ENCODE results near the gene WSB1.
"Not testable (repeated sequence)": the region's sequence is repeated elsewhere in the genome, so short reads cannot be mapped to it uniquely, and the experiment has no call there.

The WSB1 gene

DNA sequence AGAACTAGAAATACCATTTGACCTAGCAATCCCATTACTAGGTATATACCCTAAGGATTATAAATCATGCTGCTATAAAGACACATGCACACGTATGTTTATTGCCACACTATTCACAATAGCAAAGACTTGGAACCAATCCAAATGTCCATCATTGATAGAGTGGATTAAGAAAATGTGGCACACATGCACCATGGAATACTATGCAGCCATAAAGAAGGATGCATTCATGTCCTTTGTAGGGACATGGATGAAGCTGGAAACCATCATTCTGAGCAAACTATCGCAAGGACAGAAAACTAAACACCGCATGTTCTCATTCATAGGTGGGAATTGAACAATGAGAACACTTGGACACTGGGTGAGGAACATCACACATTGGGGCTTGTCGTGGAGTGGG is 39.1 kb upstream of the WSB1 start:
- DNase-seq; H2BK15ac ChIP-seq (ENCODE audit: low read depth, poor library complexity, severe bottlenecking); H3K14ac ChIP-seq (ENCODE audit: low read length in 2 of 2); H3K18ac ChIP-seq (ENCODE audit: low read depth in 1 of 2, low read length in 2 of 2); H2BK12ac ChIP-seq (ENCODE audit: low read length in 2 of 2); H2AFZ ChIP-seq (ENCODE audit: low read depth, low read length); H3K9ac ChIP-seq (ENCODE audit: low read length); H3K4ac ChIP-seq (ENCODE audit: low read depth in 1 of 2, low read length in 2 of 2); H3K4me3 ChIP-seq (ENCODE audit: insufficient read depth in 1 of 2, low read depth in 1 of 2, low read length in 2 of 2); H3K4me2 ChIP-seq (ENCODE audit: low read length, poor library complexity, severe bottlenecking); H4K91ac ChIP-seq (ENCODE audit: low read length); H4K8ac ChIP-seq (ENCODE audit: low read length); H2BK5ac ChIP-seq (ENCODE audit: low read depth, low read length, poor library complexity, severe bottlenecking); H2AK5ac ChIP-seq (ENCODE audit: low read length, severe bottlenecking); H3K9me3 ChIP-seq (ENCODE audit: control insufficient read depth, low read length); H3K36me3 ChIP-seq (ENCODE audit: control insufficient read depth in 1 of 2, insufficient read depth in 2 of 2, low read depth in 1 of 2, low read length in 2 of 2); H3K27ac ChIP-seq (ENCODE audit: low read length, poor library complexity, severe bottlenecking); H3K23ac ChIP-seq (ENCODE audit: low read length in 2 of 2); H3K27me3 ChIP-seq (ENCODE audit: control insufficient read depth in 1 of 2, insufficient read depth in 1 of 2, low read length in 2 of 2); H3K4me1 ChIP-seq (ENCODE audit: control insufficient read depth, insufficient read depth, low read depth, low read length); H3K79me1 ChIP-seq (replicated peaks; ENCODE audit: low read length, poor library complexity, severe bottlenecking); H2BK120ac ChIP-seq (ENCODE audit: low read depth, low read length): not testable (repeated sequence)
- 85% methylated on average over 4 of the region's 4 CpGs for WGBS

DNA sequence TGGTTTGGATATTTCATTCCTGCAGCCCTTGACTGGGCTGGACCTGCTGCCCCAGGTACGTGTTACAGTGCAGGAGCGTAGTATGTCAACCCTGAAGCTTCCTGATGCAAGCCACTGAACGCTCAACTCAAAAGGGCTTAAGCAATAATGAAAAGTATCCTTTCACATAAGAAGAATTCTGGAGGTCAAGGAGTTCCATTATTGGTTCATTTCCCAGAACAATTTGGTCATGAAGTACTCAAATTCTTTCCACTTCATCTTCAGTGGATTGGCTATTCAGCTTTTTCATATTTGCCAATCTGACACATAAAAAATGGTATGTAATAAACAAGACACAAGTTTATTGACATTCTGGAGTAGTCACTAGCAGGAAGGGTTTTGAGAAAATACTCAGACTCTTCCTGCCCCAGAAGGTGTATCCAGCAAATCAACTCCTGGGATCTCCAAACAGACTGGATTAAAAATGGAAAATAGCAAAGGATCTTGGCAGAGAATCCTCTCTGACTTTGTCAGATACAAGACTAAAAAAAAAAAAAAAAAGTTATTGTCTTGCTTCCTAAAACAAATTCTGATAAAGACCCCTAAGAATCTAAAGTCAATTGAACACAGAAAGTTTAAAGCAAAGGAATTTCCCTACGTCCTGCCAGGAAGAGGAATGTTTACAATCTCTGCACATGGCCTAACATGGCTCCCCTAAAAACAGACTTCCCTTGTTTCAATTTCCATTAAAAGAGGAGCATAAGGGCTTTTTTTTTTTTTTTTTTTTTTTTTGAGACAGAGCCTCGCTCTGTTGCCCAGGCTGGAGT is 37.5 kb upstream of the WSB1 start:
- Histone ChIP-seq H3K36me3 (ENCODE audit: control insufficient read depth in 1 of 2, insufficient read depth in 2 of 2, low read depth in 1 of 2, low read length in 2 of 2) (no peaks in the 10 kb centered on the region), H2BK12ac (ENCODE audit: low read length in 2 of 2) (no peak overlapping the region), H3K4ac (ENCODE audit: low read depth in 1 of 2, low read length in 2 of 2) (no peak overlapping the region), H3K27ac (ENCODE audit: low read length, poor library complexity, severe bottlenecking) (no peak overlapping the region), H4K91ac (ENCODE audit: low read length) (no peak overlapping the region), H2BK120ac (ENCODE audit: low read depth, low read length) (no peak overlapping the region), H3K79me1 (replicated peaks; ENCODE audit: low read length, poor library complexity, severe bottlenecking) (no peaks in the 10 kb centered on the region), H3K4me3 (ENCODE audit: insufficient read depth in 1 of 2, low read depth in 1 of 2, low read length in 2 of 2) (no peak overlapping the region), H3K18ac (ENCODE audit: low read depth in 1 of 2, low read length in 2 of 2) (peak overlapping the region in 1 of 2 experiments; percentile 11), H4K8ac (ENCODE audit: low read length) (no peak overlapping the region), H3K23ac (ENCODE audit: low read length in 2 of 2) (no peak overlapping the region), H3K27me3 (ENCODE audit: control insufficient read depth in 1 of 2, insufficient read depth in 1 of 2, low read length in 2 of 2) (no peaks in the 10 kb centered on the region), H3K4me1 (ENCODE audit: control insufficient read depth, insufficient read depth, low read depth, low read length) (no peaks in the 10 kb centered on the region), H3K9ac (ENCODE audit: low read length) (peak overlapping the region; percentile 17), H3K14ac (ENCODE audit: low read length in 2 of 2) (no peak overlapping the region), H2BK5ac (ENCODE audit: low read depth, low read length, poor library complexity, severe bottlenecking) (no peak overlapping the region), H2AFZ (ENCODE audit: low read depth, low read length) (no peak overlapping the region), H2BK15ac (ENCODE audit: low read depth, poor library complexity, severe bottlenecking) (no peak overlapping the region), H2AK5ac (ENCODE audit: low read length, severe bottlenecking) (no peak overlapping the region), H3K4me2 (ENCODE audit: low read length, poor library complexity, severe bottlenecking) (no peak overlapping the region), H3K9me3 (ENCODE audit: control insufficient read depth, low read length) (no peaks in the 10 kb centered on the region)
- DNase-seq, result peak; percentile 68
- 65% methylated on average over 5 of the region's 5 CpGs for WGBS

DNA sequence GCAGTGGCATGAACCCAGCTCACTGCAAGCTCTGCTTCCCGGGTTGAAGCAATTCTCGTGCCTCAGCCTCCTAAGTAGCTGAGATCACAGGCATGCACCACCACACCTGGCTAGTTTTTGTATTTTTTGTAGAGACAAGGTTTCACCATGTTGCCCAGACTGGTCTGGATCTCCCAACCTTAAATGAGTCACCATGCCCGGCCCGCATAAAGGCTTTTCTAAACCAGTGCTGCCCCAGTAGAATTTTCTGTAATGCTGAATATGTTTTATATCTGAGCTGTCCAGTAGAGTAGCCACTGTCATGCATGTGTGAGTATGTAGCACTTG is 36.9 kb upstream of the WSB1 start:
- Histone ChIP-seq H2BK5ac (ENCODE audit: low read depth, low read length, poor library complexity, severe bottlenecking) (no peak overlapping the region), H3K79me1 (replicated peaks; ENCODE audit: low read length, poor library complexity, severe bottlenecking) (no peaks in the 10 kb centered on the region), H3K27ac (ENCODE audit: low read length, poor library complexity, severe bottlenecking) (no peak overlapping the region), H3K18ac (ENCODE audit: low read depth in 1 of 2, low read length in 2 of 2) (no peak overlapping the region), H4K8ac (ENCODE audit: low read length) (no peak overlapping the region), H2BK120ac (ENCODE audit: low read depth, low read length) (no peak overlapping the region), H3K4me1 (ENCODE audit: control insufficient read depth, insufficient read depth, low read depth, low read length) (no peaks in the 10 kb centered on the region), H3K9ac (ENCODE audit: low read length) (no peak overlapping the region), H3K4ac (ENCODE audit: low read depth in 1 of 2, low read length in 2 of 2) (no peak overlapping the region), H3K27me3 (ENCODE audit: control insufficient read depth in 1 of 2, insufficient read depth in 1 of 2, low read length in 2 of 2) (peaks cover 0 to 4% of the 10 kb centered on the region in 2 experiments), H2BK12ac (ENCODE audit: low read length in 2 of 2) (no peak overlapping the region), H2AK5ac (ENCODE audit: low read length, severe bottlenecking) (no peak overlapping the region), H3K36me3 (ENCODE audit: control insufficient read depth in 1 of 2, insufficient read depth in 2 of 2, low read depth in 1 of 2, low read length in 2 of 2) (no peaks in the 10 kb centered on the region), H2BK15ac (ENCODE audit: low read depth, poor library complexity, severe bottlenecking) (no peak overlapping the region), H3K14ac (ENCODE audit: low read length in 2 of 2) (no peak overlapping the region), H3K4me2 (ENCODE audit: low read length, poor library complexity, severe bottlenecking) (no peak overlapping the region), H3K23ac (ENCODE audit: low read length in 2 of 2) (no peak overlapping the region), H3K9me3 (ENCODE audit: control insufficient read depth, low read length) (no peaks in the 10 kb centered on the region), H4K91ac (ENCODE audit: low read length) (no peak overlapping the region), H2AFZ (ENCODE audit: low read depth, low read length) (no peak overlapping the region), H3K4me3 (ENCODE audit: insufficient read depth in 1 of 2, low read depth in 1 of 2, low read length in 2 of 2) (no peak overlapping the region)
- no peak for DNase-seq
- 93% methylated on average over 4 of the region's 4 CpGs for WGBS

DNA sequence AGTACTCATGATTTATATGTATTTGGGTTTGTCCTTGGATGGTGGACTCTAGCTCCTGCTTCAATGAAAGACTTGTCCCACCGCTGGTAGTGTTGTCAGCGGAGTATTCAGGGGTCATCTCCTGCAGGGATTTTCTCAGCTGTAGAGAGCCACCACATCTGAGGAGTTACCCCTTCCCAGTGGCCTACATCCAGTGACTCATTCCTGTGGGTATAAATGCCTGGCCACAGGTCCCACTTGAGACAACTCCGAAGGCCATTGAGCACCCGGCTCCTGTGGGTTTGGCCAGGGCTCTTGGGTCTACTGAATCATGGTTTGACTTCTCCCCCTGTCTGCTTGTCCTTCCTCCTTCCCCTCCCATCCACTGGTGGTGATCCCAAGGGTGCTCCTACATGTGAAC is 34.6 kb upstream of the WSB1 start:
- Histone ChIP-seq H3K36me3 (ENCODE audit: control insufficient read depth in 1 of 2, insufficient read depth in 2 of 2, low read depth in 1 of 2, low read length in 2 of 2) (no peaks in the 10 kb centered on the region), H2BK5ac (ENCODE audit: low read depth, low read length, poor library complexity, severe bottlenecking) (no peak overlapping the region), H4K91ac (ENCODE audit: low read length) (no peak overlapping the region), H3K9me3 (ENCODE audit: control insufficient read depth, low read length) (no peaks in the 10 kb centered on the region), H3K9ac (ENCODE audit: low read length) (no peak overlapping the region), H3K4me3 (ENCODE audit: insufficient read depth in 1 of 2, low read depth in 1 of 2, low read length in 2 of 2) (no peak overlapping the region), H3K27me3 (ENCODE audit: control insufficient read depth in 1 of 2, insufficient read depth in 1 of 2, low read length in 2 of 2) (peaks cover 0 to 8% of the 10 kb centered on the region in 2 experiments), H2BK12ac (ENCODE audit: low read length in 2 of 2) (no peak overlapping the region), H3K14ac (ENCODE audit: low read length in 2 of 2) (no peak overlapping the region), H4K8ac (ENCODE audit: low read length) (no peak overlapping the region), H2BK120ac (ENCODE audit: low read depth, low read length) (no peak overlapping the region), H3K27ac (ENCODE audit: low read length, poor library complexity, severe bottlenecking) (no peak overlapping the region), H3K23ac (ENCODE audit: low read length in 2 of 2) (no peak overlapping the region), H3K4ac (ENCODE audit: low read depth in 1 of 2, low read length in 2 of 2) (no peak overlapping the region), H3K4me1 (ENCODE audit: control insufficient read depth, insufficient read depth, low read depth, low read length) (no peaks in the 10 kb centered on the region), H3K18ac (ENCODE audit: low read depth in 1 of 2, low read length in 2 of 2) (no peak overlapping the region), H2BK15ac (ENCODE audit: low read depth, poor library complexity, severe bottlenecking) (no peak overlapping the region), H2AFZ (ENCODE audit: low read depth, low read length) (no peak overlapping the region), H3K79me1 (replicated peaks; ENCODE audit: low read length, poor library complexity, severe bottlenecking) (no peaks in the 10 kb centered on the region), H2AK5ac (ENCODE audit: low read length, severe bottlenecking) (no peak overlapping the region), H3K4me2 (ENCODE audit: low read length, poor library complexity, severe bottlenecking) (no peak overlapping the region)
- WGBS, result 88% methylated on average over 4 of the region's 4 CpGs
- no peak for DNase-seq

Measured in mesenchymal stem cell (in vitro differentiated cells and primary cell).